ENCODE results near the gene MCHR1. TPM values are rescaled to one million over a fixed set of nuclear protein-coding genes. Genes with fewer than 3 reads are reported as not detected.

The MCHR1 gene
- total and polyA plus RNA-seq, 2 experiments from 2014 or later = 0.91 to 2.4 TPM

GRCh38 chr22:40718250-40719204 is 39.2 kb downstream of the MCHR1 start:
- Mint-ChIP-seq H3K36me3 (ENCODE audit: low read depth) (no peaks in the 10 kb centered on the region), H3K4me3 (no peak overlapping the region), H3K27ac (no peak overlapping the region), H3K4me1 (peaks cover 35% of the 10 kb centered on the region), H3K27me3 (ENCODE audit: insufficient read depth, low read depth, poor library complexity) (peaks cover 20% of the 10 kb centered on the region), H3K9me3 (no peaks in the 10 kb centered on the region; the same call in 2 of the 3 replicates)
- H3K4me1 ChIP-seq (ENCODE audit: insufficient read depth) = peaks cover 34% of the 10 kb centered on the region
- ATAC-seq (no peak), DNase-seq (ENCODE audit: low spot score) (no peak)
- no peaks in the 10 kb centered on the region for H3K36me3 ChIP-seq (ENCODE audit: insufficient read depth)
- peak overlapping the region; percentile 74 for H2AFZ ChIP-seq
- H3K79me2 ChIP-seq (replicated peaks; ENCODE audit: insufficient read depth) = no peaks in the 10 kb centered on the region
- no peaks in the 10 kb centered on the region for H3K27me3 ChIP-seq (ENCODE audit: insufficient read depth)
- no peak overlapping the region; the same call in 1 of the 2 replicates for H3K27ac ChIP-seq (ENCODE audit: low read depth)
- H3K9me2 ChIP-seq (ENCODE audit: insufficient read depth) = no peaks in the 10 kb centered on the region
- TF ChIP-seq, protein P1, sequence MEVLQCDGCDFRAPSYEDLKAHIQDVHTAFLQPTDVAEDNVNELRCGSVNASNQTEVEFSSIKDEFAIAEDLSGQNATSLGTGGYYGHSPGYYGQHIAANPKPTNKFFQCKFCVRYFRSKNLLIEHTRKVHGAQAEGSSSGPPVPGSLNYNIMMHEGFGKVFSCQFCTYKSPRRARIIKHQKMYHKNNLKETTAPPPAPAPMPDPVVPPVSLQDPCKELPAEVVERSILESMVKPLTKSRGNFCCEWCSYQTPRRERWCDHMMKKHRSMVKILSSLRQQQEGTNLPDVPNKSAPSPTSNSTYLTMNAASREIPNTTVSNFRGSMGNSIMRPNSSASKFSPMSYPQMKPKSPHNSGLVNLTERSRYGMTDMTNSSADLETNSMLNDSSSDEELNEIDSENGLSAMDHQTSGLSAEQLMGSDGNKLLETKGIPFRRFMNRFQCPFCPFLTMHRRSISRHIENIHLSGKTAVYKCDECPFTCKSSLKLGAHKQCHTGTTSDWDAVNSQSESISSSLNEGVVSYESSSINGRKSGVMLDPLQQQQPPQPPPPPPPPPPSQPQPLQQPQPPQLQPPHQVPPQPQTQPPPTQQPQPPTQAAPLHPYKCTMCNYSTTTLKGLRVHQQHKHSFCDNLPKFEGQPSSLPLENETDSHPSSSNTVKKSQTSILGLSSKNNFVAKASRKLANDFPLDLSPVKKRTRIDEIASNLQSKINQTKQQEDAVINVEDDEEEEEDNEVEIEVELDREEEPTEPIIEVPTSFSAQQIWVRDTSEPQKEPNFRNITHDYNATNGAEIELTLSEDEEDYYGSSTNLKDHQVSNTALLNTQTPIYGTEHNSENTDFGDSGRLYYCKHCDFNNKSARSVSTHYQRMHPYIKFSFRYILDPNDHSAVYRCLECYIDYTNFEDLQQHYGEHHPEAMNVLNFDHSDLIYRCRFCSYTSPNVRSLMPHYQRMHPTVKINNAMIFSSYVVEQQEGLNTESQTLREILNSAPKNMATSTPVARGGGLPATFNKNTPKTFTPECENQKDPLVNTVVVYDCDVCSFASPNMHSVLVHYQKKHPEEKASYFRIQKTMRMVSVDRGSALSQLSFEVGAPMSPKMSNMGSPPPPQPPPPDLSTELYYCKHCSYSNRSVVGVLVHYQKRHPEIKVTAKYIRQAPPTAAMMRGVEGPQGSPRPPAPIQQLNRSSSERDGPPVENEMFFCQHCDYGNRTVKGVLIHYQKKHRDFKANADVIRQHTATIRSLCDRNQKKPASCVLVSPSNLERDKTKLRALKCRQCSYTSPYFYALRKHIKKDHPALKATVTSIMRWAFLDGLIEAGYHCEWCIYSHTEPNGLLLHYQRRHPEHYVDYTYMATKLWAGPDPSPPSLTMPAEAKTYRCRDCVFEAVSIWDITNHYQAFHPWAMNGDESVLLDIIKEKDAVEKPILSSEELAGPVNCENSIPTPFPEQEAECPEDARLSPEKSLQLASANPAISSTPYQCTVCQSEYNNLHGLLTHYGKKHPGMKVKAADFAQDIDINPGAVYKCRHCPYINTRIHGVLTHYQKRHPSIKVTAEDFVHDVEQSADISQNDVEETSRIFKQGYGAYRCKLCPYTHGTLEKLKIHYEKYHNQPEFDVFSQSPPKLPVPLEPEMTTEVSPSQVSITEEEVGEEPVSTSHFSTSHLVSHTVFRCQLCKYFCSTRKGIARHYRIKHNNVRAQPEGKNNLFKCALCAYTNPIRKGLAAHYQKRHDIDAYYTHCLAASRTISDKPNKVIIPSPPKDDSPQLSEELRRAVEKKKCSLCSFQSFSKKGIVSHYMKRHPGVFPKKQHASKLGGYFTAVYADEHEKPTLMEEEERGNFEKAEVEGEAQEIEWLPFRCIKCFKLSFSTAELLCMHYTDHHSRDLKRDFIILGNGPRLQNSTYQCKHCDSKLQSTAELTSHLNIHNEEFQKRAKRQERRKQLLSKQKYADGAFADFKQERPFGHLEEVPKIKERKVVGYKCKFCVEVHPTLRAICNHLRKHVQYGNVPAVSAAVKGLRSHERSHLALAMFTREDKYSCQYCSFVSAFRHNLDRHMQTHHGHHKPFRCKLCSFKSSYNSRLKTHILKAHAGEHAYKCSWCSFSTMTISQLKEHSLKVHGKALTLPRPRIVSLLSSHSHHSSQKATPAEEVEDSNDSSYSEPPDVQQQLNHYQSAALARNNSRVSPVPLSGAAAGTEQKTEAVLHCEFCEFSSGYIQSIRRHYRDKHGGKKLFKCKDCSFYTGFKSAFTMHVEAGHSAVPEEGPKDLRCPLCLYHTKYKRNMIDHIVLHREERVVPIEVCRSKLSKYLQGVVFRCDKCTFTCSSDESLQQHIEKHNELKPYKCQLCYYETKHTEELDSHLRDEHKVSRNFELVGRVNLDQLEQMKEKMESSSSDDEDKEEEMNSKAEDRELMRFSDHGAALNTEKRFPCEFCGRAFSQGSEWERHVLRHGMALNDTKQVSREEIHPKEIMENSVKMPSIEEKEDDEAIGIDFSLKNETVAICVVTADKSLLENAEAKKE (CRISPR knock-in tag; IDR thresholded peaks at IDR 0.05) = no peak
- no peak for TF ChIP-seq ZNF331 (CRISPR knock-in tag; IDR thresholded peaks at IDR 0.05; ENCODE audit: low read depth)
- TF ChIP-seq NANOG (IDR thresholded peaks at IDR 0.05; ENCODE audit: borderline replicate concordance) = no peak
- TF ChIP-seq, protein P2, sequence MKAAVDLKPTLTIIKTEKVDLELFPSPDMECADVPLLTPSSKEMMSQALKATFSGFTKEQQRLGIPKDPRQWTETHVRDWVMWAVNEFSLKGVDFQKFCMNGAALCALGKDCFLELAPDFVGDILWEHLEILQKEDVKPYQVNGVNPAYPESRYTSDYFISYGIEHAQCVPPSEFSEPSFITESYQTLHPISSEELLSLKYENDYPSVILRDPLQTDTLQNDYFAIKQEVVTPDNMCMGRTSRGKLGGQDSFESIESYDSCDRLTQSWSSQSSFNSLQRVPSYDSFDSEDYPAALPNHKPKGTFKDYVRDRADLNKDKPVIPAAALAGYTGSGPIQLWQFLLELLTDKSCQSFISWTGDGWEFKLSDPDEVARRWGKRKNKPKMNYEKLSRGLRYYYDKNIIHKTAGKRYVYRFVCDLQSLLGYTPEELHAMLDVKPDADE (IDR thresholded peaks at IDR 0.05) = no peak
- TF ChIP-seq, protein P3, sequence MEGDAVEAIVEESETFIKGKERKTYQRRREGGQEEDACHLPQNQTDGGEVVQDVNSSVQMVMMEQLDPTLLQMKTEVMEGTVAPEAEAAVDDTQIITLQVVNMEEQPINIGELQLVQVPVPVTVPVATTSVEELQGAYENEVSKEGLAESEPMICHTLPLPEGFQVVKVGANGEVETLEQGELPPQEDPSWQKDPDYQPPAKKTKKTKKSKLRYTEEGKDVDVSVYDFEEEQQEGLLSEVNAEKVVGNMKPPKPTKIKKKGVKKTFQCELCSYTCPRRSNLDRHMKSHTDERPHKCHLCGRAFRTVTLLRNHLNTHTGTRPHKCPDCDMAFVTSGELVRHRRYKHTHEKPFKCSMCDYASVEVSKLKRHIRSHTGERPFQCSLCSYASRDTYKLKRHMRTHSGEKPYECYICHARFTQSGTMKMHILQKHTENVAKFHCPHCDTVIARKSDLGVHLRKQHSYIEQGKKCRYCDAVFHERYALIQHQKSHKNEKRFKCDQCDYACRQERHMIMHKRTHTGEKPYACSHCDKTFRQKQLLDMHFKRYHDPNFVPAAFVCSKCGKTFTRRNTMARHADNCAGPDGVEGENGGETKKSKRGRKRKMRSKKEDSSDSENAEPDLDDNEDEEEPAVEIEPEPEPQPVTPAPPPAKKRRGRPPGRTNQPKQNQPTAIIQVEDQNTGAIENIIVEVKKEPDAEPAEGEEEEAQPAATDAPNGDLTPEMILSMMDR (conservative IDR thresholded peaks at IDR 0.05; ENCODE audit: low read depth in 2 of 2) = no peak
- TF ChIP-seq EZH2 (IDR thresholded peaks at IDR 0.05; ENCODE audit: low read depth, unreplicated experiment) = no peak
- no peak for TF ChIP-seq CREB1 (CRISPR knock-in tag; IDR thresholded peaks at IDR 0.05; ENCODE audit: low read depth)
- TF ChIP-seq JUNB (IDR thresholded peaks at IDR 0.05; ENCODE audit: unreplicated experiment) = no peak
- TF ChIP-seq STAT1 (IDR thresholded peaks at IDR 0.05; ENCODE audit: unreplicated experiment) = no peak
- no peak for TF ChIP-seq EZH2phosphoT487 (IDR thresholded peaks at IDR 0.05; ENCODE audit: unreplicated experiment)
- TF ChIP-seq POLR2AphosphoS5 (IDR thresholded peaks at IDR 0.05; ENCODE audit: low read depth) = no peak
- TF ChIP-seq ZNF114 (CRISPR knock-in tag; IDR thresholded peaks at IDR 0.05) = no peak
- TF ChIP-seq, protein P4, sequence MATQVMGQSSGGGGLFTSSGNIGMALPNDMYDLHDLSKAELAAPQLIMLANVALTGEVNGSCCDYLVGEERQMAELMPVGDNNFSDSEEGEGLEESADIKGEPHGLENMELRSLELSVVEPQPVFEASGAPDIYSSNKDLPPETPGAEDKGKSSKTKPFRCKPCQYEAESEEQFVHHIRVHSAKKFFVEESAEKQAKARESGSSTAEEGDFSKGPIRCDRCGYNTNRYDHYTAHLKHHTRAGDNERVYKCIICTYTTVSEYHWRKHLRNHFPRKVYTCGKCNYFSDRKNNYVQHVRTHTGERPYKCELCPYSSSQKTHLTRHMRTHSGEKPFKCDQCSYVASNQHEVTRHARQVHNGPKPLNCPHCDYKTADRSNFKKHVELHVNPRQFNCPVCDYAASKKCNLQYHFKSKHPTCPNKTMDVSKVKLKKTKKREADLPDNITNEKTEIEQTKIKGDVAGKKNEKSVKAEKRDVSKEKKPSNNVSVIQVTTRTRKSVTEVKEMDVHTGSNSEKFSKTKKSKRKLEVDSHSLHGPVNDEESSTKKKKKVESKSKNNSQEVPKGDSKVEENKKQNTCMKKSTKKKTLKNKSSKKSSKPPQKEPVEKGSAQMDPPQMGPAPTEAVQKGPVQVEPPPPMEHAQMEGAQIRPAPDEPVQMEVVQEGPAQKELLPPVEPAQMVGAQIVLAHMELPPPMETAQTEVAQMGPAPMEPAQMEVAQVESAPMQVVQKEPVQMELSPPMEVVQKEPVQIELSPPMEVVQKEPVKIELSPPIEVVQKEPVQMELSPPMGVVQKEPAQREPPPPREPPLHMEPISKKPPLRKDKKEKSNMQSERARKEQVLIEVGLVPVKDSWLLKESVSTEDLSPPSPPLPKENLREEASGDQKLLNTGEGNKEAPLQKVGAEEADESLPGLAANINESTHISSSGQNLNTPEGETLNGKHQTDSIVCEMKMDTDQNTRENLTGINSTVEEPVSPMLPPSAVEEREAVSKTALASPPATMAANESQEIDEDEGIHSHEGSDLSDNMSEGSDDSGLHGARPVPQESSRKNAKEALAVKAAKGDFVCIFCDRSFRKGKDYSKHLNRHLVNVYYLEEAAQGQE (IDR thresholded peaks at IDR 0.05; ENCODE audit: unreplicated experiment) = no peak
- H3K4me2 ChIP-seq = no peak overlapping the region
- H3F3A ChIP-seq (replicated peaks; ENCODE audit: low read depth) = peaks cover 12% of the 10 kb centered on the region
- no peak overlapping the region for H3K4me3 ChIP-seq
- H4K20me1 ChIP-seq (replicated peaks; ENCODE audit: insufficient read depth) = no peaks in the 10 kb centered on the region

All from GM23338 (cell line).